AG10803 (cell line): ENCODE data around the gene TRIM17.

Experiments
- DNase-seq: peaks from one replicate; pipeline ENCODE4 v3.0.0; 2010; ENCODE audit warnings: low read depth
- H3K4me3 ChIP-seq: 2 replicates; pipeline ENCODE4 v1.5.1; 2011; ENCODE audit warnings: mild to moderate bottlenecking, low read length, control low read depth
- CTCF ChIP-seq: conservative IDR thresholded peaks from 2 replicates; pipeline ENCODE4 v1.5.1; 2011; ENCODE audit warnings: mild to moderate bottlenecking, low read length, control low read depth, inconsistent platforms

Gene TRIM17

GRCh38 chr1:228376262-228376628, 40.4 kb downstream of the TRIM17 start:
- DNase-seq = peak; percentile 10
- H3K4me3 ChIP-seq = no peak overlapping the region
- no peak for TF ChIP-seq CTCF

GRCh38 chr1:228375578-228376261, 40.9 kb downstream of the TRIM17 start:
- no peak for TF ChIP-seq CTCF
- H3K4me3 ChIP-seq = no peak overlapping the region
- DNase-seq = no peak

GRCh38 chr1:228374711-228375577, 41.7 kb downstream of the TRIM17 start:
- peak; percentile 94 for DNase-seq
- no peak overlapping the region for H3K4me3 ChIP-seq
- TF ChIP-seq CTCF = no peak

GRCh38 chr1:228373681-228374571, 42.7 kb downstream of the TRIM17 start:
- no peak for TF ChIP-seq CTCF
- no peak overlapping the region for H3K4me3 ChIP-seq
- no peak for DNase-seq

GRCh38 chr1:228373004-228373680, 43.5 kb downstream of the TRIM17 start:
- H3K4me3 ChIP-seq = no peak overlapping the region
- no peak for TF ChIP-seq CTCF
- DNase-seq = no peak

GRCh38 chr1:228372183-228373003, 44.3 kb downstream of the TRIM17 start:
- TF ChIP-seq CTCF = no peak
- no peak for DNase-seq
- no peak overlapping the region for H3K4me3 ChIP-seq
